Stimulated activated CD4-positive, alpha-beta T cell treated with anti-CD3 and anti-CD28 coated beads, Interleukin-2, amount 100 ng/mL, for 4 hours (primary cell): Measurements from ENCODE around the gene NSFL1C.

Source experiments
- DNase-seq: peaks from one replicate; pipeline ENCODE4 v3.0.0-alpha.2; 2020; ENCODE audit warnings: low read depth

The NSFL1C gene

GRCh38 chr20:1484438-1485116 is 17.9 kb upstream of the NSFL1C start:
- DNase-seq, result no peak

GRCh38 chr20:1479831-1480595 is 13.4 kb upstream of the NSFL1C start:
- DNase-seq, result no peak

GRCh38 chr20:1478566-1478965 is 11.9 kb upstream of the NSFL1C start:
- DNase-seq, result no peak

- DNase-seq, result no peak
Measured at GRCh38 chr20:1477896-1478490, 11.3 kb upstream of the NSFL1C start.

GRCh38 chr20:1474817-1475603 is 8.4 kb upstream of the NSFL1C start:
- no peak for DNase-seq

- no peak for DNase-seq
Measured at GRCh38 chr20:1474325-1474724, 7.7 kb upstream of the NSFL1C start.

GRCh38 chr20:1473246-1474220 is 6.9 kb upstream of the NSFL1C start:
- no peak for DNase-seq

- no peak for DNase-seq
Measured at GRCh38 chr20:1472556-1473245, 6.1 kb upstream of the NSFL1C start.

GRCh38 chr20:1471242-1471641 is 4.6 kb upstream of the NSFL1C start:
- DNase-seq, result no peak

GRCh38 chr20:1469925-1470571 is 3.4 kb upstream of the NSFL1C start:
- DNase-seq, result no peak

- no peak for DNase-seq
Measured at GRCh38 chr20:1469306-1469905, 2.8 kb upstream of the NSFL1C start.

- DNase-seq, result no peak
Measured at GRCh38 chr20:1468117-1468624, 1.5 kb upstream of the NSFL1C start.

GRCh38 chr20:1467355-1468116 is 887 bp upstream of the NSFL1C start:
- no peak for DNase-seq

- DNase-seq, result no peak
Measured at GRCh38 chr20:1467082-1467354, 369 bp upstream of the NSFL1C start.

- no peak for DNase-seq
Measured at GRCh38 chr20:1465470-1466210, 1.0 kb downstream of the NSFL1C start.

- no peak for DNase-seq
Measured at GRCh38 chr20:1463971-1464570, 2.6 kb downstream of the NSFL1C start.

- no peak for DNase-seq
Measured at GRCh38 chr20:1462834-1463233, 3.8 kb downstream of the NSFL1C start.

GRCh38 chr20:1462001-1462400 is 4.6 kb downstream of the NSFL1C start:
- DNase-seq, result no peak
